ENCODE data around the gene CBFB.

Gene CBFB

GRCh38 chr16:67053767-67054334, 24.9 kb downstream of the CBFB start:
- peaks cover 44% of the 10 kb centered on the region for H3K4me1 Mint-ChIP-seq
- DNase-seq = no peak
- peak; percentile 62 for ATAC-seq
- peak overlapping the region; percentile 60 to 91 for H3K27ac Mint-ChIP-seq
- H3K4me3 Mint-ChIP-seq = peak overlapping the region; percentile 81 to 85
- no peaks in the 10 kb centered on the region for H3K9me3 Mint-ChIP-seq
- H3K27me3 Mint-ChIP-seq = no peaks in the 10 kb centered on the region

DNA sequence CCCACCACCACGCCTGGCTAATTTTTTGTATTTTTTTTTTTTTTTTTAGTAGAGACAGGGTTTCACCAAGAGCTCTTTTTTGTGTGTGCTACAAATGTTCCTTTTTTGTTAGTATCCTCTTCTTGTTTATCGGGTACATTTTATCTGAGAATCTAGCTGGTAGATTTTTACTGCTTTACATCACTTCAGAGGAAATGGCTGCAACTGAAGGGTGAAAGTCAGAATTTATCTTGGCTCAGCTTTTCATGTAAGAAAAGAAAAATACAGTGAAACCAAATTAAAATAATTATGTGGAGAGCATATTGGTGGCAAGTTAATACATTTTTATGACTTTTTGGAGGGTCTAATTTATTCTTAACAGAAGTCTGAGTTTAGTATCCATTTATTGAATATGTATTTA, 26.0 kb downstream of the CBFB start:
- ATAC-seq (no peak), DNase-seq (no peak)
- Mint-ChIP-seq H3K9me3 (no peaks in the 10 kb centered on the region), H3K4me1 (peaks cover 44% of the 10 kb centered on the region), H3K4me3 (peak overlapping the region in 1 of 2 donors; percentile 85), H3K27ac (peak overlapping the region; percentile 75 to 76), H3K27me3 (no peaks in the 10 kb centered on the region)

- peak; percentile 91 for ATAC-seq
- peaks cover 44% of the 10 kb centered on the region for H3K4me1 Mint-ChIP-seq
- H3K27ac Mint-ChIP-seq = peak overlapping the region in 1 of 2 donors; percentile 83
- H3K9me3 Mint-ChIP-seq = no peaks in the 10 kb centered on the region
- H3K4me3 Mint-ChIP-seq = peak overlapping the region; percentile 44 to 57
- H3K27me3 Mint-ChIP-seq = no peaks in the 10 kb centered on the region
- DNase-seq = peak in 1 of 2 donors; percentile 28
These were observed 27.0 kb downstream of the CBFB start for GRCh38 chr16:67055712-67056487.

DNA sequence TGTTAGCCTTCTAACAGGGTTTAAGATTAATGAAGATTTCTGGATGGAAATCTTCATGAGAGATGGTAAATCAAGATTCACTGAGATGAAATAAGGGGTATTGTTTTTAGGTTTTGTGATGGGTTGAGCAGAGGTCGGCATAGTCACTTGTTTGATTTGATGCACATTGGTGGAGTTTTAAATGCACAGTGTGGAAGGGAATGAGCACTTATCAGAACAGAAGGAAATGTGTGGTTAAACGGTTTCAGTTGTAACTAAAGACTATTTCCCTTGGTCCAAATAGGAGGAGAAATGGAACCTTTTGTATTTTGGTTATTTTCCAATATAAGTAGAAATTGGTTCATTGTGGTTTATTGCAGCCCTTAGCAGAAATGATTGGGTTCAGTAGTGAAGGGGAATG, 34.1 kb downstream of the CBFB start:
- Mint-ChIP-seq H3K9me3 (no peaks in the 10 kb centered on the region), H3K27me3 (no peaks in the 10 kb centered on the region), H3K27ac (no peak overlapping the region), H3K4me1 (peaks cover 11% of the 10 kb centered on the region), H3K4me3 (no peak overlapping the region)
- no peak for ATAC-seq
- no peak for DNase-seq

- H3K9me3 Mint-ChIP-seq = no peaks in the 10 kb centered on the region
- no peak overlapping the region for H3K4me3 Mint-ChIP-seq
- DNase-seq (no peak), ATAC-seq (no peak)
- H3K27me3 Mint-ChIP-seq = no peaks in the 10 kb centered on the region
- peaks cover under 1% of the 10 kb centered on the region for H3K4me1 Mint-ChIP-seq
- H3K27ac Mint-ChIP-seq = peak overlapping the region in 1 of 2 donors; percentile 34
These were observed 39.3 kb downstream of the CBFB start for GRCh38 chr16:67068212-67068753.

- Mint-ChIP-seq H3K27ac (peak overlapping the region in 1 of 2 donors; percentile 74), H3K4me3 (no peak overlapping the region), H3K9me3 (no peaks in the 10 kb centered on the region), H3K27me3 (no peaks in the 10 kb centered on the region), H3K4me1 (no peaks in the 10 kb centered on the region)
- no peak for ATAC-seq
- DNase-seq = no peak
These were observed 42.6 kb downstream of the CBFB start for GRCh38 chr16:67071476-67072048.

DNA sequence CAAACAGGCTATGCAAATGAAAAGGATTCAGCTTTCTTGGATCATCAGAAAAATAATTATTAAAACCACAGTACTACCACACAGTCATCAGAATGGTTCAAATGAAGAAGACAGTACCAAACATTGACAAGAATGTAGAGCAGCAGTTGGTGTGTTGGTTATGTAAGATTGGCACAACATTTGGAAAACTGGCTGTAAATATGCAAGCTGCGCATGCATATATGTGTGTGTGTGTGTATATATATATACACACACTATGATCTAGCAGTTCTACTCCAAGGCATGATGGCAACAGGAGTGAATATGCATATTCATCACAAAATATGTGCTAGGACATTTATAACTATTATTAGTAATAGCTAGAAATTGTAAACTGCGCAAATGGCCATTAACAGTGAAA, 46.4 kb downstream of the CBFB start:
- H3K4me1 Mint-ChIP-seq = no peaks in the 10 kb centered on the region
- no peak overlapping the region for H3K4me3 Mint-ChIP-seq
- no peak overlapping the region for H3K27ac Mint-ChIP-seq
- H3K9me3 Mint-ChIP-seq = no peaks in the 10 kb centered on the region
- no peak for ATAC-seq
- no peak for DNase-seq
- no peaks in the 10 kb centered on the region for H3K27me3 Mint-ChIP-seq

DNA sequence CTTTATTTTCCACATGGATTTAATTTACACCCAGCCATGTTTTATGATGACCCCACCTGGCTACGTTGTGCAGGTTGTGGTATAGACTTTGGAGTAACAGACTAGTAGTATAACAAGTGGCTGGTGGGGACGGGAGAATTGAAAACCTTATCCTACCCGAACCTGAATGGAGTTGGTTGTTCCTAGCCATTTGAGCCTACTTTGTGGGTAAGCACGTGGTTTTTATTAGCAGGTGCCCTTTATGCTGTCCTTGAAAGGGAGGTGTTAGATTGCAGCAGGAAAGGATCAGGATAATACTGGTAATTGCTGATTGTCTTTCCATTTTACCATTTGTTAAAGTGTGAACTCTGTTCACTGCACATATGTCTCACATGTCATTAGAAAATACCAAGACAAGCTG, 48.9 kb downstream of the CBFB start:
- no peak for DNase-seq
- no peak for ATAC-seq
- Mint-ChIP-seq H3K27ac (peak overlapping the region in 1 of 2 donors; percentile 27), H3K4me1 (no peaks in the 10 kb centered on the region), H3K4me3 (no peak overlapping the region), H3K27me3 (no peaks in the 10 kb centered on the region), H3K9me3 (no peaks in the 10 kb centered on the region)

DNA sequence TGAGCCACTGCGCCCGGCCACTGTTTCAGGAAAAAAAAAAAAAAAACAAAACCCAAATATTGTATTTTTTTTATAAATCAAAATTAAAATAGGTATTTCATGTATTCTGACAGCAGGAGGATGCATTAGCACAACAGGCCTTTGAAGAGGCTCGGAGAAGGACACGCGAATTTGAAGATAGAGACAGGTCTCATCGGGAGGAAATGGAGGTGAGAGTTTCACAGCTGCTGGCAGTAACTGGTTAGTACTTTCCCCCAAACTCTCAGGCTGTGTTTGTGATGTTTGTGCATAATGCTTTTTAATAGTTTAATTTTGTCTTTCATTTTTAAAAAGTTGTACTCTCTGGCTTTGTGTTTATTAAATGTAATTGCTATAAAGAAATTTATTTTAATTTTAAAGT, 53.2 kb downstream of the CBFB start:
- Mint-ChIP-seq H3K4me3 (no peak overlapping the region), H3K27me3 (no peaks in the 10 kb centered on the region), H3K4me1 (no peaks in the 10 kb centered on the region), H3K9me3 (no peaks in the 10 kb centered on the region), H3K27ac (no peak overlapping the region)
- no peak for DNase-seq
- ATAC-seq = no peak

- no peak for ATAC-seq
- DNase-seq = no peak
- H3K27ac Mint-ChIP-seq = no peak overlapping the region
- H3K4me1 Mint-ChIP-seq = no peaks in the 10 kb centered on the region
- no peaks in the 10 kb centered on the region for H3K27me3 Mint-ChIP-seq
- no peak overlapping the region for H3K4me3 Mint-ChIP-seq
- no peaks in the 10 kb centered on the region for H3K9me3 Mint-ChIP-seq
These were observed 53.9 kb downstream of the CBFB start for GRCh38 chr16:67082891-67083290.

DNA sequence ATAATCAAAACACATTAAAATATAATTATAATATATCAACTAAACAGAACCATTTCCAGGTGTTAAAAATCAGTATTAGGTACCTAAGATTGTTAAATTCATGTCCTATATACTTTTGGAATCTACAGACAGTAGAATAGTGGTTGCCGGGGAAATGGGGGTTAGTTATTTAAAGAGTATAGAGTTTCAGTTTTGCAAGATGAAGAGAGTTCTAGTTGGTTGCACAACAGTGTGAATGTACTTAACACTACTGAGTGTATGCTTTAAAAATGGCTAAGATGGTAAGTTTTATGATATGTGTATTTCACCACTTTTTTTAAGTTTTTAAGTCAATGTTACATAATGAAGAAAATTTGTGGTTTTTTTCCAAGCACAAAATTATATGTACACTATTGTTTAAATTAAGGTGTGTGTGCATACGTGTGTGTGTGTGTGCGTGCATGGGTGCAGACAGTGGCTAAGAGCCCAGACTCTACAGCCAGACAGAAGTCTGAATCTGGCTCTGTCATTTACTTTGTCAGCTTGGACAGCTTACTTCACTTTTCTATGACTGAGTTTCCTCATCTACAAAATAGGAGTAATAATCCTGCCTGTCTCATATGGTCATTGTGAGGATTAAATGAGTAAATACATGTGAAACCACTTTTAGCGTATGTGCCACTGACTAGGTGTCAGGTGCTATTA, 55.5 kb downstream of the CBFB start:
- no peaks in the 10 kb centered on the region for H3K27me3 Mint-ChIP-seq
- H3K27ac Mint-ChIP-seq = no peak overlapping the region
- no peaks in the 10 kb centered on the region for H3K9me3 Mint-ChIP-seq
- H3K4me3 Mint-ChIP-seq = no peak overlapping the region
- no peak for ATAC-seq
- H3K4me1 Mint-ChIP-seq = no peaks in the 10 kb centered on the region
- no peak for DNase-seq

GRCh38 chr16:67086822-67087221, 57.9 kb downstream of the CBFB start:
- H3K4me1 Mint-ChIP-seq = peaks cover 2% of the 10 kb centered on the region
- no peaks in the 10 kb centered on the region for H3K9me3 Mint-ChIP-seq
- H3K4me3 Mint-ChIP-seq = no peak overlapping the region
- ATAC-seq (no peak), DNase-seq (no peak)
- no peak overlapping the region for H3K27ac Mint-ChIP-seq
- no peaks in the 10 kb centered on the region for H3K27me3 Mint-ChIP-seq

DNA sequence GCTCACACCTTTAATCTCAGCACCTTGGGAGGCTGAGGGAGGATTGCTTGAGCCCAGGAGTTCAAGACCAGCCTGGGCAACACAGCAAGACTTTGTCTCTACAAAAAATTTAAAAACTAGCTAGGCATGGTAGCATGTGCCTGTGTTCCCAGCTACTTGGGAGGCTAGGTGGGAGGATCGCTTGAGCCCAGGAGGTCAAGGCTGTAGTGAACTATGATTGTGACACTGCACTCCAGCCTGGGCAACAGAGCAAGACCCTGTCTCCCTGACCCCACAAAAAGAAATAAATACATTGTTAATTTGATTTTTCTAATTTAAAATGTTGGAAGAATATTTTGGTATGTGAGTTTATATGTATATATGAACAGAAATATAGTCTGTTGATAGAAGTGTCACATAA, 58.3 kb downstream of the CBFB start:
- Mint-ChIP-seq H3K9me3 (no peaks in the 10 kb centered on the region), H3K4me1 (peaks cover 6% of the 10 kb centered on the region)

GRCh38 chr16:67087803-67088202, 58.9 kb downstream of the CBFB start:
- Mint-ChIP-seq H3K4me3 (no peak overlapping the region), H3K27ac (no peak overlapping the region), H3K27me3 (no peaks in the 10 kb centered on the region), H3K4me1 (peaks cover 6% of the 10 kb centered on the region), H3K9me3 (no peaks in the 10 kb centered on the region)
- no peak for DNase-seq
- no peak for ATAC-seq

More for the DNA sequence above, 58.3 kb downstream of the CBFB start:
- H3K27ac Mint-ChIP-seq = no peak overlapping the region
- no peak for ATAC-seq
- DNase-seq = no peak
- H3K4me3 Mint-ChIP-seq = no peak overlapping the region
- H3K27me3 Mint-ChIP-seq = no peaks in the 10 kb centered on the region

- no peak for DNase-seq
- H3K4me1 Mint-ChIP-seq = peaks cover 6% of the 10 kb centered on the region
- H3K9me3 Mint-ChIP-seq = no peaks in the 10 kb centered on the region
- ATAC-seq = no peak
- no peak overlapping the region for H3K4me3 Mint-ChIP-seq
- H3K27ac Mint-ChIP-seq = peak overlapping the region; percentile 21 to 66
- H3K27me3 Mint-ChIP-seq = no peaks in the 10 kb centered on the region
These were observed 59.6 kb downstream of the CBFB start for GRCh38 chr16:67088551-67088950.

GRCh38 chr16:67089101-67089500, 60.2 kb downstream of the CBFB start:
- ATAC-seq = no peak
- no peak for DNase-seq
- H3K4me1 Mint-ChIP-seq = peaks cover 6% of the 10 kb centered on the region
- H3K9me3 Mint-ChIP-seq = no peaks in the 10 kb centered on the region
- H3K27ac Mint-ChIP-seq = no peak overlapping the region
- no peak overlapping the region for H3K4me3 Mint-ChIP-seq
- no peaks in the 10 kb centered on the region for H3K27me3 Mint-ChIP-seq
